Endothelial cell of umbilical vein (primary cell): Measurements from ENCODE around the gene VEGFC.

Experiments used
- CTCF ChIP-seq, 2 donors: IDR thresholded peaks; 1 replicate in 1 of 2; 2 replicates in 1 of 2; pipeline ENCODE4 v1.5.1; 2011; ENCODE audit warnings: low read length in 2 of 2, mild to moderate bottlenecking in 2 of 2, moderate library complexity in 2 of 2, control low read depth in 1 of 2, inconsistent platforms in 1 of 2, low read depth in 1 of 2; ENCODE audit not compliant: insufficient read depth in 1 of 2; ENCODE audit errors: extremely low read depth in 1 of 2
- EZH2 ChIP-seq: IDR thresholded peaks from 2 replicates; pipeline ENCODE4 v1.6.1; 2012; ENCODE audit warnings: borderline replicate concordance, low read depth, mild to moderate bottlenecking, moderate library complexity, low read length, inconsistent platforms; ENCODE audit not compliant: severe bottlenecking
- FOS ChIP-seq: IDR thresholded peaks from 2 replicates; pipeline ENCODE4 v1.6.1; 2011; ENCODE audit warnings: mild to moderate bottlenecking, low read length, moderate library complexity, borderline replicate concordance; ENCODE audit not compliant: insufficient read depth
- GATA2 ChIP-seq: IDR thresholded peaks from 2 replicates; pipeline ENCODE4 v1.7.0; 2011; ENCODE audit warnings: low read depth, mild to moderate bottlenecking, moderate library complexity, mixed read lengths, low read length; ENCODE audit not compliant: insufficient read length, insufficient read depth
- JUN ChIP-seq: IDR thresholded peaks from 2 replicates; pipeline ENCODE4 v1.6.1; 2011; ENCODE audit warnings: borderline replicate concordance, low read depth; ENCODE audit not compliant: insufficient read length, insufficient read depth
- MYC ChIP-seq: IDR thresholded peaks from one replicate; pipeline ENCODE4 v1.6.1; 2011; ENCODE audit warnings: mild to moderate bottlenecking, low read depth, low read length
- POLR2A ChIP-seq: IDR thresholded peaks from 2 replicates; pipeline ENCODE4 v1.6.1; 2012; ENCODE audit warnings: low read depth, mild to moderate bottlenecking, control low read depth, low read length
- POLR2AphosphoS5 ChIP-seq: IDR thresholded peaks from 2 replicates; pipeline ENCODE4 v1.6.1; 2012; ENCODE audit warnings: low read depth, mild to moderate bottlenecking, control low read depth, low read length, moderate library complexity; ENCODE audit not compliant: insufficient read depth
- TF ChIP-seq, protein P1 (sequence below): IDR thresholded peaks from 2 replicates; pipeline ENCODE4 v1.6.1; 2011; ENCODE audit not compliant: insufficient read depth, insufficient read length

DNA sequence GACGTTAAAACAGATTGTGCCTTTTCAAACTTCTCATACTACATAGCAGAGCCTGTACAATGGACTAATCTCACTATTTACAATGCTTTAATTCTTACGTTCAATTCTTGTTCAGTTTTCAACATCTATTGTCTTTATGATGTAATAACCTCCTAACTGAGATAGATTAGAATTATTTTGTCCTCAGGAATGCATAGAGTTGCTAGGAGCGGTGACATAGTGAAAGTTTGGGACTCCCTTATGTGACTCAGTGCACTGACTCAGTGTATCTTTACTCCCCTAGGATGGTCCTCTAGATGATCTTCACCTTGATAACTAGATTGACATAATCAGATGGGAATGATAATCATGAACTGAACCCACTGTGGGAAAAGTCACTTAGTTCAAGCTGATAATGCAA lies 151.5 kb downstream of the VEGFC start:
- TF ChIP-seq CTCF (IDR thresholded peaks at IDR 0.05; ENCODE audit: extremely low read depth in 1 of 2, insufficient read depth in 1 of 2, low read depth in 1 of 2, low read length in 2 of 2) (no peak), EZH2 (no peak), POLR2A (no peak), FOS (no peak), POLR2AphosphoS5 (no peak), JUN (no peak), GATA2 (no peak), MYC (no peak)
- TF ChIP-seq, protein P1, sequence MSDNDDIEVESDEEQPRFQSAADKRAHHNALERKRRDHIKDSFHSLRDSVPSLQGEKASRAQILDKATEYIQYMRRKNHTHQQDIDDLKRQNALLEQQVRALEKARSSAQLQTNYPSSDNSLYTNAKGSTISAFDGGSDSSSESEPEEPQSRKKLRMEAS: no peak
